HEK293 (cell line): Measurements from ENCODE around the gene ANO9.
A peak's percentile ranks its signal among the peaks of the same experiment; 100 is the strongest.

ENCODE experiments used
- CTCF ChIA-PET: fragments of 350-600 bp; formaldehyde crosslinking; extraction: SDS; loops from one replicate; lab custom pipeline; 2021; ENCODE audit warnings: antibody characterized with exemption; lab: Yijun Ruan, JAX
- POLR2A ChIA-PET: fragments of 300-600 bp; formaldehyde crosslinking; extraction: SDS; loops from one replicate; lab custom pipeline; 2020; ENCODE audit warnings: antibody characterized with exemption, inconsistent platforms; lab: Yijun Ruan, JAX
- H3K27ac ChIP-seq: fragments of 200-500 bp; sonication (Bioruptor generic); 2 replicates; pipeline ENCODE4 v1.5.1; 2014; ENCODE audit warnings: low read depth, low read length, control low read depth, inconsistent platforms; ENCODE audit errors: extremely low read depth
- H3K36me3 ChIP-seq, 2 experiments: fragments of 200-500 bp in 1 of 2; sonication (Bioruptor generic) in 1 of 2; 1 replicate in 1 of 2; 2 replicates in 1 of 2; pipeline ENCODE4 v1.5.1; 2014 to 2017; ENCODE audit warnings: inconsistent platforms in 2 of 2, low read length in 2 of 2; ENCODE audit not compliant: control insufficient read depth in 2 of 2, insufficient read depth in 1 of 2
- H3K4me1 ChIP-seq: fragments of 200-500 bp; sonication (Bioruptor generic); 2 replicates; pipeline ENCODE4 v1.5.1; 2014; ENCODE audit warnings: mild to moderate bottlenecking, low read length, inconsistent platforms; ENCODE audit not compliant: control insufficient read depth, insufficient read depth
- H3K4me3 ChIP-seq: 2 replicates; pipeline ENCODE4 v1.5.1; 2011; ENCODE audit warnings: low read depth, mild to moderate bottlenecking, control low read depth, low read length, moderate library complexity
- H3K9me3 ChIP-seq: fragments of 200-500 bp; sonication (Bioruptor generic); 2 replicates; pipeline ENCODE4 v1.5.1; 2014; ENCODE audit warnings: low read depth, low read length, inconsistent platforms; ENCODE audit not compliant: control insufficient read depth, insufficient read depth
- KLF1 ChIP-seq: fragments of 450-650 bp; formaldehyde crosslinking; IDR thresholded peaks from 2 replicates; pipeline ENCODE4 v1.5.1; 2016; ENCODE audit warnings: missing biosample characterization, missing genetic modification characterization
- PRDM1 ChIP-seq: fragments of 450-650 bp; formaldehyde crosslinking; IDR thresholded peaks from 2 replicates; pipeline ENCODE4; 2016; ENCODE audit warnings: missing biosample characterization, missing genetic modification characterization
- WT1 ChIP-seq: fragments of 450-650 bp; formaldehyde crosslinking; IDR thresholded peaks from 2 replicates; pipeline ENCODE4 v1.5.1; 2016; ENCODE audit warnings: missing biosample characterization, missing genetic modification characterization
- ZIC2 ChIP-seq: fragments of 450-650 bp; formaldehyde crosslinking; IDR thresholded peaks from 2 replicates; pipeline ENCODE4 v1.5.1; 2016; ENCODE audit warnings: missing biosample characterization, missing genetic modification characterization
- ZNF133 ChIP-seq: fragments of 450-650 bp; formaldehyde crosslinking; IDR thresholded peaks from 2 replicates; pipeline ENCODE4 v1.5.1; 2016; ENCODE audit warnings: missing biosample characterization, missing genetic modification characterization
- ZNF157 ChIP-seq: fragments of 450-650 bp; formaldehyde crosslinking; IDR thresholded peaks from 2 replicates; pipeline ENCODE4 v1.5.1; 2016; ENCODE audit warnings: missing biosample characterization, missing genetic modification characterization
- ZNF174 ChIP-seq: fragments of 450-650 bp; formaldehyde crosslinking; IDR thresholded peaks from 2 replicates; pipeline ENCODE4 v1.5.0; 2017; ENCODE audit warnings: missing biosample characterization, mild to moderate bottlenecking, missing genetic modification characterization
- ZNF324 ChIP-seq: fragments of 450-650 bp; formaldehyde crosslinking; IDR thresholded peaks from 2 replicates; pipeline ENCODE4 v1.5.1; 2016; ENCODE audit warnings: missing biosample characterization, missing genetic modification characterization
- ZNF433 ChIP-seq: fragments of 450-650 bp; formaldehyde crosslinking; IDR thresholded peaks from 2 replicates; pipeline ENCODE4 v1.5.1; 2016; ENCODE audit warnings: missing biosample characterization, missing genetic modification characterization, low read depth
- ZNF548 ChIP-seq: fragments of 450-650 bp; formaldehyde crosslinking; IDR thresholded peaks from 2 replicates; pipeline ENCODE4 v1.5.1; 2016; ENCODE audit warnings: missing biosample characterization, missing genetic modification characterization
- ZNF76 ChIP-seq: fragments of 450-650 bp; formaldehyde crosslinking; IDR thresholded peaks from 2 replicates; pipeline ENCODE4; 2016; ENCODE audit warnings: low read depth, missing biosample characterization, missing genetic modification characterization, borderline replicate concordance
- TF ChIP-seq, protein P1 (sequence below): fragments of 450-650 bp; formaldehyde crosslinking; IDR thresholded peaks from 2 replicates; pipeline ENCODE4 v1.5.1; 2016; ENCODE audit warnings: missing biosample characterization, missing genetic modification characterization
- TF ChIP-seq, protein P2 (sequence below): fragments of 450-650 bp; formaldehyde crosslinking; IDR thresholded peaks from 2 replicates; pipeline ENCODE4 v1.5.1; 2016; ENCODE audit warnings: missing biosample characterization, missing genetic modification characterization
- TF ChIP-seq, protein P3 (sequence below): fragments of 450-650 bp; formaldehyde crosslinking; IDR thresholded peaks from 2 replicates; pipeline ENCODE4 v1.5.1; 2016; ENCODE audit warnings: missing biosample characterization, missing genetic modification characterization
- TF ChIP-seq, protein P4 (sequence below): fragments of 450-650 bp; formaldehyde crosslinking; IDR thresholded peaks from 2 replicates; pipeline ENCODE4 v1.5.1; 2016; ENCODE audit warnings: missing biosample characterization, missing genetic modification characterization

Gene ANO9

DNA sequence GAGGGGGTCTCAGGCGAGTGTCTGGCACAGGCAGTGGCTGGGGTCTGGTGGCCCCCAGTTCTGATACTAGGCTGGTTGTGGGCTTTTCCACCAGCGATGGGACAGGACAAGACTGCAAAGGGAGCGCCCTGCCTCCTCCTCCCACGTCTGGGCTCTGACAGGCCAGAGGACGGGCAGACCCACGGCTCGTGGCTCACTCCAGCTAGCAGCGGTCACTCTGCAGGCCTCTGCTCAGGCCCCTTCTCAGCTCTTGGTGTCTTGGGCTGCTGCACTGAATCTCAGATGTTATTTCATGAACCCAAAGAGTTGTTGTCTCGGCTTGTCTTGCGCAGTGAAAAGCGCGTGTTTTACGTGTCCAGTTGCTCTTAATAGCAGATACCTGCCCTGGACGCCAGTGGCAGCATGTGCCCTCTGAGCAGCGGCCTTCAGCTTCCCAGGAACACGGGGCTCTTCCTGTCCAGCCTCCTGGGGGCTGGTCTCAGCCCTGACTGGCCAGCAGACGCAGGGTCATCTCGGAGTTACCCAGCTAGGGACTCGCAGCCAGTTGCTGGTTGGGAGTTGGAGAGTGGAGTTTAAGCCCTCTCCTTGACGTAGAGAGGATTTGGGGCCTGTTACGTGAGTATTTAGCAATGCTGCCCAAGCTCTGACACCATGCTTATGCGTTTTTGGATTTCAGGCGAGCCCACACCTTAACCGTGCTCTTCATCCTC is 17.9 kb upstream of the ANO9 start (continued):
- TF ChIP-seq ZNF76 (tag by site-specific recombination) (no peak), ZNF548 (tag by site-specific recombination) (no peak)

DNA sequence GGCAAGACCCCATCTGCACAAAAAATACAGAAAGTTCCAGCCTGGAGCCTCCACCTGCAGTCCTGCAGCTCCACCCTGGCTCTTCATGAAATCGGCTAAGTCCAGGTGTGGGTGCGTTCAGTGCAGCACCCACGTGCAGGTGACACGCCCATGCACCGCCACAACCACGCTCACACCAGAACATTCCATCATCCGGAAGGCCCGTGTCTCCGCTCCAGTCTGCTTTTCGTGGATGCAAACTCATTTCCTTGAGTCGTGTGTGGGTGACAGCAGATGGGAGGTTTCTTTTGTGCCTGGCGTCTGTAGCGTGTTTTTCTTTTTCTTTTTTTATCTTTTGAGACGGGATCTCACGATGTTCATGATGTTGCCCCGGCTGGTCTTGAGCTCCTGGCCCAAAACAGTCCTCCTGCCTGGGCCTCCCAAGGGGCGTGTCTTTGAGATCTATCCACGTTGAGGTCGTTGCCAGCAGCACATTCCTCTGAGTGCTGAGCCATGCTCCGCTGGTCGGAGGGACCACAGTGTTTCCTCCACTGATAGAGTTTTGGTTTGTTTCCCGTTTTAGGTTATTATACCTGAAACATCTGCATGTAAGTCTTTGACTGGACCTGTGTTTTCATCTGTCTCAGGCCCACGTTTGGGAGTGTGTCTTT is 15.4 kb upstream of the ANO9 start:
- POLR2A ChIA-PET, result no interaction called here
- no peak for TF ChIP-seq ZNF324 (tag by site-specific recombination)
- no peak for TF ChIP-seq ZNF133
- TF ChIP-seq, protein P1, sequence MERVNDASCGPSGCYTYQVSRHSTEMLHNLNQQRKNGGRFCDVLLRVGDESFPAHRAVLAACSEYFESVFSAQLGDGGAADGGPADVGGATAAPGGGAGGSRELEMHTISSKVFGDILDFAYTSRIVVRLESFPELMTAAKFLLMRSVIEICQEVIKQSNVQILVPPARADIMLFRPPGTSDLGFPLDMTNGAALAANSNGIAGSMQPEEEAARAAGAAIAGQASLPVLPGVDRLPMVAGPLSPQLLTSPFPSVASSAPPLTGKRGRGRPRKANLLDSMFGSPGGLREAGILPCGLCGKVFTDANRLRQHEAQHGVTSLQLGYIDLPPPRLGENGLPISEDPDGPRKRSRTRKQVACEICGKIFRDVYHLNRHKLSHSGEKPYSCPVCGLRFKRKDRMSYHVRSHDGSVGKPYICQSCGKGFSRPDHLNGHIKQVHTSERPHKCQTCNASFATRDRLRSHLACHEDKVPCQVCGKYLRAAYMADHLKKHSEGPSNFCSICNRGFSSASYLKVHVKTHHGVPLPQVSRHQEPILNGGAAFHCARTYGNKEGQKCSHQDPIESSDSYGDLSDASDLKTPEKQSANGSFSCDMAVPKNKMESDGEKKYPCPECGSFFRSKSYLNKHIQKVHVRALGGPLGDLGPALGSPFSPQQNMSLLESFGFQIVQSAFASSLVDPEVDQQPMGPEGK, result no peak
- no peak for TF ChIP-seq ZNF157 (tag by site-specific recombination)
- no peak for TF ChIP-seq WT1 (tag by site-specific recombination)
- TF ChIP-seq, all 188 proteins: peak for 0
- no peaks in the 10 kb centered on the region for H3K4me1 ChIP-seq
- peaks cover 0 to 80% of the 10 kb centered on the region in 2 experiments; a peak in 1 of 3 replicates for H3K36me3 ChIP-seq
- no peak overlapping the region for H3K27ac ChIP-seq
- H3K4me3 ChIP-seq, result no peak overlapping the region
- CTCF ChIA-PET, result interaction anchor here (0.5 to 1.2 kb wide), 3 partner anchors 9 to 207 kb away, joined by 3 to 4 read pairs (median 3); no protein-coding TSS in a partner anchor
- no peaks in the 10 kb centered on the region for H3K9me3 ChIP-seq

DNA sequence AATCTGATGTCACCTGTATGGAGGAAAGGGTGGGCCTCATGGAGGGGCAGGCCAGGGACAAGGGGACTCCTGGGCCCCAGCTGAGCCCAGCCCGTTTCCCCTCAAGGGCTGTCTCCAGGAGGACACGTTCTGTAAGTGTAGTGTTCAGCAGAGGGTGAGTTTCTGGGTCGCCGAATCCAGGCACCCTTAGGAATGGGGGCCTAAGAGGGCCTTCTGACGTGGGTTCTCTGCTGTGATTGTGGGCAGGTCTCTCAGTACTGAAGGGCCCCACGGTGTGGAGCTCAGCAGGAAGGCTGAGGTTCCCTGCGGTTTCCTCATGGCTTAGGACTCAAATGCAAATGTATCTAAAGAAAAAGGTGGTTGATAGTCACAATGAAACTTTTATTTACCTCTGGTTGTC is 14.7 kb upstream of the ANO9 start:
- CTCF ChIA-PET, result interaction anchor here (0.5 kb wide), 1 partner anchor 16 kb away, joined by 3 read pairs; no protein-coding TSS in a partner anchor
- H3K27ac ChIP-seq, result no peak overlapping the region
- POLR2A ChIA-PET, result no interaction called here
- no peak for TF ChIP-seq PRDM1 (tag by site-specific recombination)
- TF ChIP-seq, protein P2, sequence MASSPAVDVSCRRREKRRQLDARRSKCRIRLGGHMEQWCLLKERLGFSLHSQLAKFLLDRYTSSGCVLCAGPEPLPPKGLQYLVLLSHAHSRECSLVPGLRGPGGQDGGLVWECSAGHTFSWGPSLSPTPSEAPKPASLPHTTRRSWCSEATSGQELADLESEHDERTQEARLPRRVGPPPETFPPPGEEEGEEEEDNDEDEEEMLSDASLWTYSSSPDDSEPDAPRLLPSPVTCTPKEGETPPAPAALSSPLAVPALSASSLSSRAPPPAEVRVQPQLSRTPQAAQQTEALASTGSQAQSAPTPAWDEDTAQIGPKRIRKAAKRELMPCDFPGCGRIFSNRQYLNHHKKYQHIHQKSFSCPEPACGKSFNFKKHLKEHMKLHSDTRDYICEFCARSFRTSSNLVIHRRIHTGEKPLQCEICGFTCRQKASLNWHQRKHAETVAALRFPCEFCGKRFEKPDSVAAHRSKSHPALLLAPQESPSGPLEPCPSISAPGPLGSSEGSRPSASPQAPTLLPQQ (tag by site-specific recombination), result no peak
- no peak for TF ChIP-seq ZNF433 (tag by site-specific recombination)
- TF ChIP-seq ZIC2 (tag by site-specific recombination), result peak; percentile 34; the same call in 1 of the 2 replicates
- TF ChIP-seq, protein P3, sequence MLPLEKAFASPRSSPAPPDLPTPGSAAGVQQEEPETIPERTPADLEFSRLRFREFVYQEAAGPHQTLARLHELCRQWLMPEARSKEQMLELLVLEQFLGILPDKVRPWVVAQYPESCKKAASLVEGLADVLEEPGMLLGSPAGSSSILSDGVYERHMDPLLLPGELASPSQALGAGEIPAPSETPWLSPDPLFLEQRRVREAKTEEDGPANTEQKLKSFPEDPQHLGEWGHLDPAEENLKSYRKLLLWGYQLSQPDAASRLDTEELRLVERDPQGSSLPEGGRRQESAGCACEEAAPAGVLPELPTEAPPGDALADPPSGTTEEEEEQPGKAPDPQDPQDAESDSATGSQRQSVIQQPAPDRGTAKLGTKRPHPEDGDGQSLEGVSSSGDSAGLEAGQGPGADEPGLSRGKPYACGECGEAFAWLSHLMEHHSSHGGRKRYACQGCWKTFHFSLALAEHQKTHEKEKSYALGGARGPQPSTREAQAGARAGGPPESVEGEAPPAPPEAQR (tag by site-specific recombination), result no peak
- peaks cover 0 to 80% of the 10 kb centered on the region in 2 experiments; a peak in 1 of 3 replicates for H3K36me3 ChIP-seq
- no peaks in the 10 kb centered on the region for H3K9me3 ChIP-seq
- no peak overlapping the region for H3K4me3 ChIP-seq
- no peaks in the 10 kb centered on the region for H3K4me1 ChIP-seq

DNA sequence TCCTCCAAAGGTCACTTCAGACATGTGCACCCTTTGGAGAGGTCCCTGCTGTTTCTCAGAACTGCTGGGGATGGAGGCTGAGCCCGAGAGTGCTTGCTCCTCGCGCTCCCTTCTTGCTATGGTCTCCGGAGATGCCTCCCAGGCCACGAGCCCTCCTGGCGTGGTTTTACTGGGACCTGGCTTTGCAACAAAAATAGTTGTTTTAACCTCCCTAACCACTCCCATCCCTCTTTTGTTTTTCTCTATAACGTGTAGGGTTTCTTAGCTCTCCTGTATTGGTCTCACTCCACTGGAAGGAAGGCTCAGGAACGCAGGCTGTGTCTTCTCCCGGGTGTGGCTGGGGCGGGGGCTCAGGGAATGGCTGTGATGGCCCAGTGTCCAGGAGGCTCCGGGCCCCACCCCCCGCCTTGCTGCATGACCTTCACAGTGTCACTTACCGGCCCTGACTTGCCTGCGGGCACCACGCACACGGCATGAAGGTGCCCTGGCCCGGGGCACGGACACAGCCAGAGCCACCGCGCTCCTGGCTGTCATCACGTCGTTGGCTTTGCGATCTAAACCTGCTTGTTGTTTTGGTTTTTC is 13.8 kb upstream of the ANO9 start:
- H3K9me3 ChIP-seq, result no peaks in the 10 kb centered on the region
- H3K27ac ChIP-seq, result no peak overlapping the region
- H3K36me3 ChIP-seq, result peaks cover 0 to 72% of the 10 kb centered on the region in 2 experiments; a peak in 1 of 3 replicates
- no peak overlapping the region for H3K4me3 ChIP-seq
- no peaks in the 10 kb centered on the region for H3K4me1 ChIP-seq
- TF ChIP-seq, protein P4, sequence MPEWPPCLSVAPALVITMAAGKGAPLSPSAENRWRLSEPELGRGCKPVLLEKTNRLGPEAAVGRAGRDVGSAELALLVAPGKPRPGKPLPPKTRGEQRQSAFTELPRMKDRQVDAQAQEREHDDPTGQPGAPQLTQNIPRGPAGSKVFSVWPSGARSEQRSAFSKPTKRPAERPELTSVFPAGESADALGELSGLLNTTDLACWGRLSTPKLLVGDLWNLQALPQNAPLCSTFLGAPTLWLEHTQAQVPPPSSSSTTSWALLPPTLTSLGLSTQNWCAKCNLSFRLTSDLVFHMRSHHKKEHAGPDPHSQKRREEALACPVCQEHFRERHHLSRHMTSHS (tag by site-specific recombination), result no peak
- TF ChIP-seq ZNF174 (tag by site-specific recombination) (no peak), KLF1 (peak; percentile 27; the same call in 1 of the 2 replicates)
- ChIA-PET POLR2A (no interaction called here), CTCF (interaction anchor here (0.5 to 0.7 kb wide), 2 partner anchors 10 to 15 kb away, joined by 3 to 5 read pairs; no protein-coding TSS in a partner anchor)
